GM19468 (cell line): Measurements from ENCODE around the gene TARS2.

Experiments
- ATAC-seq: cut with Tn5 transposase; IDR thresholded peaks from one replicate; pipeline ENCODE4 v1.9.1; 2021; ENCODE audit warnings: mild to moderate bottlenecking, moderate library complexity, moderate number of reproducible peaks; ENCODE audit not compliant: unreplicated experiment; ENCODE audit errors: extremely low read depth

The TARS2 gene

DNA sequence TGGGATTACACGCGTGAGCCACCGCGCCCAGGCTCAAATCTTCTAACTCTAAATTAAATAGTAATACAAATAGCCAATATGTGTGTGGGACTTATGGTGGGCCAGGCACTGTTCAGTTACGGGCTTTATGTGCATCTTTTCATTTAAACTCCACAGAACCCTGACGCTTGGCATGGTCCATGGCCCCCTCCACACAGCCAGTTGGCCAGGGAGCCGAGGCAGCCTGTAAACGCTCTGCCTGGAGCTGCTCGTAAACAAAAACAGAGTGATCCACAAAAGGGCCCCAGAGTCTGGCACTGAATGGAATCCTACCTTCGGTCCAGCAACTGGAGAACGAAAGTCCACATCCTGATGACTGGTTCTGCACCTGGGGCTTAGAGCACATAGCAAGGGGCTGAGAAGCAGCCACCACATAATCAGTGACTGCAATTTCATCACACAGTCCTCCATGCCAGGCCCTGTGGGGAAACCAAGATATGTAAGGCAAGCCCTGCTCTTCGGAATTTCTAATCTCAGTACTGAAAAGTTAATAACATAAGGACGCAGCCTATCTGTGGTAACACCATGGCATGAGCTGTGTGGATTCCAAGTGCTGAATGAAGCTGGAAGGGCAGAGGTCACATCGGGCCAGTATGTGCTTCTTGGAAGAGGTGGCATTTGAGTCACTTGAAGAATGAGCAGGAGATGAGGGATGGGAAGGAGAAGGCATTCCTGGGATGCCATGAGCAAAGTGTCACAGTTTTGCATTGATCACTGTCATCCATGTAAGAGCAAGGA is 48.5 kb downstream of the TARS2 start:
- ATAC-seq, result no peak

DNA sequence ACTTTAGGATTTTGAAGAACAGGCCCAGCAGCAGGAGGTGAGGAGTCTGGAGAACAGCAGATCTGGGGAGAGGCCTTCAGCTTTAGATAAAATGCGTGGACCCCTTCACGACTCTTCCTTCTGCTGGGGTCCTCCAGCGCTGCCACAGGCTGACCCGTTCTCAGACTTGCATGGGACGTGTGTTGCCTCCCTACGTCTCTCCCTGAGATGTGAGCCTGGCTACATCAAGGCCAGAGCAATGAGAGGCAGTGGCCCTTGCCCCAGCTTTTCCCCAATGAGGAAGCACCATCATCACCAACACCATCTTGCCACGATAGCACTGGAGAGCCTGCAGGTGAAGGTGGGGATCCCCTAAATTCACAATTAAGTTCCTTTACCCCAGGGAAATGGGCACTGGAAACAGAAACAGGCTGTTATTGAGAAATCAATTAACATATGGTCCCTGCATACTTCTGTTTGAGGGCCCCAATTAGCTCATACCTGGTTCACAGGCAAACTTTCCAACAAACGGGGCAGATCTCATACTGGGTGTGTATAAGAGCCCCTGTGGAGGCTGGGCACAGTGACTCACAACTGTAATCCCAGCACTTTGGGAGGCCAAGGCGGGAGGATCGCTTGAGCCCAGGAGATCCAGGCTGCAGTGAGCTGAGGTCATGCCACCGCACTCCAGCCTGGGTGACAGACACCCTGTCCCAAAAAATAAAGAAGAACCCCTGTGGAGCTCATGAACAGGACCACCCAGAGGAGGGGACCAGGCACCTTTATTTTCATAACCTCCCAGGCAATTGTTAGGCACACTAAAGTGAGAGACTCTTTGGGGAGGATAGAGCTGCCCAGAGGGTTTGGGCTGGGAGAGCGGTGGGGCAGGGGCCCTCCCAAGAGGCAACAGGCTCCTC is 49.9 kb downstream of the TARS2 start:
- ATAC-seq, result no peak

DNA sequence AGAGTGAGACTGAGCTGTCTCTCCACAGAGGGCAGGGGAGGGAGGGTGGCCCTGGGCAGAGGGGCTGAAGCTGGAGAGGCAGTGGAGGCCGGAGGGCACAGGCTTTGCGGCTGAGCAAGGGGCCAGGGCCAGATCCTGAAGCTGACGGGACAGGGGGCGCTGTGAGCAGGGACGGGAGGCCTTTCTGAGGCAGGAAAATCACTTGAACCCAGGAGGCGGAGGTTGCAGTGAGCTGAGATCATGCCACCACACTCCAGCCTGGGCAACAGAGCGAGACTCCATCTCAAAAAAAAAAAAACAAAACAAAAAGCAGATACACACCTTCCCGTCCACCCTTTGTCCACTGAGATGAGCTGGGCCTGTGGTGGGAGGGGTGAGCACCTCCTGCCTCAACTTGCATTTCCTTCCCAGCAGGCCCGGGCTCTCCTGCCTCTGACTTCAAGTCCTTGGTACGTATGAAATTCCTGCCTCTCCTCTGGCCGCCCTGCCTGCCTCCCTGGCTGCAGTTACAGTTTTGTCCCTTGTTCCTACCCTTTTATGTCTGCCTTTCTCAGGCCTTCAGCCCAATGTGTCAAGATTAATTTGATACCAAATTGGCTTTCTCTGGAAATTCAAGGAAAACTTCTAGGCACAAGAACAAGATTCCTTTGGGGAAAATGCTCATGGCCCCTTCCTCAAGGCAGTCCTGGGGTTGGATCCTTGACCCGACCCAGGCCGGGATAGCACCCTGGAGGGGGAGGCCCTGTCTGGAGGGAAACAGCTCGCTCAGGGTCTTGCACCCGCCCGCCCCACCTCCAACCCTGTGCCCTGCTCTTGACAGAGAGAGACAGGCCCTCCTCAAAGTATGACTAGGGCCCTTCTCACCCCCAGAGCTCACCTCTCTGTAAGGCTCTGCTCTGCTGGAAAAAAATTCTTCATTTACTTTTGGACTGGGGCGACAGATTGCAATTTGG is 50.8 kb downstream of the TARS2 start:
- no peak for ATAC-seq

DNA sequence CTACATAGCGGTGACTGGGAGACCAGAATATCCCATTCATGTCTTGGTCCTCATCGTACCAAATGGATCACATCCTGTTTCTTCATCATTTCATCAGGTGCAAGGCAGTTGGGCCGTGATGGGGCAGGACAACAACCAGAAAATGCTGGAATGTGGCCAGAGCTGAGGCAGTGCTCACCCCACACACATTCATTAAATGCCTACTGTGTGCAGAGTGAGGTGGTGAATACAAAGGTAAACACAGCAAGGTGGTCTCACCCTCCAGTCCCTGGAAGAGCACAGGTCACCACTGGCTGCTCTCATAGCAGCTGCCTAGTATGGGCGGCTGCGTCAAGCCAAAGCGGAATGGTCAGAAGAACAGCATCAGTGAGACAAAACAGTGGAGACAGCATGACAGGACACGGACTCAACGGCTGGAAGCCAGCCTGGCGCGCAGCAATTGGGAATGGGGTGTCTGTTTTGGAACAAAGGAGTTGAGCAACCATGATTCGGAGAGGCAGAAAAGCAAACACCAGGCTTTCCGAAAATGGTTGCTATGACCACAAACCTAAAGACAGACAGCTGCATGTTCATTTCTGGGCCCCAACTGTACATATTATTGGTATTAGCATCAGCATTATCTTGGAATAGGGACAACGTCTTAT is 56.4 kb downstream of the TARS2 start:
- no peak for ATAC-seq

DNA sequence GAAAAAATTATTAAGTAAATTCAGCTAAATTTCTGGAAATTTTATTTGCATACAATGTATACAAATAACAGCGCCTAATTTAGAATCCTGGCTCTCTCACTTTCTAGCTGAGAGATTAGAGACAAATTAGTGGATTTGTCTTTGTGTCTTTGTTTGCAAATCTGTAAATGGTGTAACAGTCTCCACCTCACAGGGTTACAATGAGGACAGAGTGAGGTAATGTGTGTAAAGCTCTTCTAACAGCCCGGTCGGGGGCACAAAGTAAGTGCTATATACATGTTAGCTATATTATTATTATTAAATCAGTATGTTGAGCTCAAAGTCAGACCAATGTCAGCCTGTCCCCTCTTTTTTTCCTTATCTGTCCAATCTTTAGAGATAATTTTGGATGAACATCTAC is 57.0 kb downstream of the TARS2 start:
- ATAC-seq, result no peak

DNA sequence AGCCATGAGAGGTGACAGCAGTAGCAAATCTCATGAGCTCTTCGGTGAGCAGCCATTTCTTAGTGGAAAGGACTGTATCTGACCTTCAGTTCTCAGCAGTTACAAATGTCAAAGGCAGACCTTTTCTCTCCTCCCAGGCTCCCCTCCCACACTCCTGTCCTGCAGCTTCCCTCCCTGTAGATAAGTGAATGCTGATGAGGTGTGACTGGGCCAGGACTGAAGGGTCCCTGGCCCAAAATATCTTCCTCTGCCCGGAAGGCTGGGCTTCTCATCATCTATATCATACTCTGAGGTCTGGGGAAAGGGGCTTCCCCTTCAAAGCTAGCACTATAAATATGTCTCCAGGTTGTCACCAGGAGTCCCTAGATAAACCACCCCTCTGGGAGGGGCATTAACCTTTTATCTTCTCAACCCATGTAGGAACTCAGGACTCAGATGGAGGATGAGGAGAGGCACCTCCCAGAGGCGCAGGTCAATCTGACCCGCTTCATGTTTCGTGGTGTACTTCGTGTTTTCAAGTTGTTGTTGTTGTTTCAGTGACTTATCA is 58.3 kb downstream of the TARS2 start:
- ATAC-seq, result no peak

DNA sequence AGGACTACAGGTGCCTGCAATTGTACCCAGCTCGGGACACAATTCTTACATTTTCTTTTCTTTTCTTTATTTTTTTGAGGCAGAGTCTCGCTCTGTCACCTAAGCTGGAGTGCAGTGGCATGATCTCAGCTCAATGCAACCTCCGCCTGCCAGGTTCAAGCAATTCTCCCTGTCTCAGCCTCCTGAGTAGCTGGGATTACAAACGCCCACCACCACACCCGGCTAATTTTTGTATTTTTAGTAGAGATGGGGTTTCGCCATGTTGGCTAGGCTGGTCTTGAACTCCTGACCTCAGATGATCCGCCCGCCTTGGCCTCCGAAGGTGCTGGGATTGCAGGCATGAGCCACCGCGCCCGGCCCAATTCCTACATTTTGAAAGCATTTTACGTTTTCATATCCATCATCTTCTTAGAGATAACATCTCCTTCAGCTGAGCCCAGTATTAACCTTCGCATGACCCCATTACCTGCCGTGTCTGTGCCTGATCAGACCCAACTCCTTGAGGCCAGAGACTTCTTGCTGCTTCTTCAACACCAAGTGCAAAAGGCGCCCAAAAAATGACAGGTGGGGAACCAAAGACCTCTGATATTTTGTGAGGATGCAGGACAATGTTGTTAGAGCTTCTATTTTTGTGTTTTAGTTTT is 59.2 kb downstream of the TARS2 start:
- ATAC-seq, result no peak

DNA sequence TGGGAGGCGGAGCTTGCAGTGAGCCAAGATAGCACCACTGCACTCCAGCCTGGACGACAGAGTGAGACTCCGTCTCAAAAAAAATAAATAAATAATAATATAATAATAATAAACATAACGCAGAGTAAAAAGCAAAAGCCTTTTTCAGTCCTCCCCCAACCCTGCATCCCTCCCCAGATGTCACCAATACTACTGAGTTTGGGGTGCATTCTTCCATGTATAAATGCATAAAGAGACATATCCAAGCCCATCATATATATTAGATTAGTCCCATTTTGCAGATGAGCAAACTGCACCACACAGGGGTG is 61.1 kb downstream of the TARS2 start:
- no peak for ATAC-seq

DNA sequence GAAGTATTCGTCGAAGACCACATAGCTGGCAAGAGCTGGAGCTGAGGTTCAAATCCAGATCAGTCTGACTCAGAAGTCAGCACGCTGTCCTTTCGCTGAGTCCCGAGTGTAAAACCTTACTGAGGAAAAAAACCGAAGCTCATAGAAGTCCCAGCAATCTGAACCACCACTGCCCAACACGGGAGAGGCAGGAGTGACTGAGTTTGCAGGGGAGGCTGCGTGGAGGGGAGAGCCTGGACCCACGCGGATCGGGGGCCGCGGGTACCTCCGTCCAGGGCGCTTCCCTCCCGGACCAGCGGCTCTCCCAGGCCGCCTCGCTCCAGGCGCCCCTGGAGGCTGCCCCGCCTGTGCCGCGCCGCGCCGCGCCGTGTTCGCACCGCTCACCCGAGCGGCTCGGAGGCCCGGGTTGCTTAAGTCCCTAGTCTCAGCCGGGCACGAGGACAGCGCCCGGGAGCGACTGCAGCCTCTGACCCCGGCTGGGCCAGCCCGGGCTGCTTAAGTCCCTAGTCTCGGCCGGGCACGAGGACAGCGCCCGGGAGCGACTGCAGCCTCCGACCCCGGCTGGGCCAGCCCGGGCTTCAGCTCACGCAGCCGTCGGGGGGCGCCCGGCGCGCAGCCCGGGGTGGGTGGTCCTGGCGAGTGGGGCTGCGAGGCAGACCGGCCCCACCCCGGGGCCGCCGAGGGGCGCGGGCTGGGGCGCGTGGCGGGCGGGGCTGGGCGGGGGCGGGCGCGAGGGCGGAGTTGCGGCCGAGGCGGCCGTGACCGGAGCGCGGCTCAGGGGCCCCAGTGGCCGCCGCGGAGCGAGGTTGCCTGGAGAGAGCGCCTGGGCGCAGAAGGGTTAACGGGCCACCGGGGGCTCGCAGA is 61.6 kb downstream of the TARS2 start, which contains the start of gene ADAMTSL4:
TSS of gene ADAMTSL4 (plus strand) at position 777 of the 864 bp plus-strand sequence. CDS start 2,881 bp downstream, outside the sequence.
- ATAC-seq, result peak; percentile 24

DNA sequence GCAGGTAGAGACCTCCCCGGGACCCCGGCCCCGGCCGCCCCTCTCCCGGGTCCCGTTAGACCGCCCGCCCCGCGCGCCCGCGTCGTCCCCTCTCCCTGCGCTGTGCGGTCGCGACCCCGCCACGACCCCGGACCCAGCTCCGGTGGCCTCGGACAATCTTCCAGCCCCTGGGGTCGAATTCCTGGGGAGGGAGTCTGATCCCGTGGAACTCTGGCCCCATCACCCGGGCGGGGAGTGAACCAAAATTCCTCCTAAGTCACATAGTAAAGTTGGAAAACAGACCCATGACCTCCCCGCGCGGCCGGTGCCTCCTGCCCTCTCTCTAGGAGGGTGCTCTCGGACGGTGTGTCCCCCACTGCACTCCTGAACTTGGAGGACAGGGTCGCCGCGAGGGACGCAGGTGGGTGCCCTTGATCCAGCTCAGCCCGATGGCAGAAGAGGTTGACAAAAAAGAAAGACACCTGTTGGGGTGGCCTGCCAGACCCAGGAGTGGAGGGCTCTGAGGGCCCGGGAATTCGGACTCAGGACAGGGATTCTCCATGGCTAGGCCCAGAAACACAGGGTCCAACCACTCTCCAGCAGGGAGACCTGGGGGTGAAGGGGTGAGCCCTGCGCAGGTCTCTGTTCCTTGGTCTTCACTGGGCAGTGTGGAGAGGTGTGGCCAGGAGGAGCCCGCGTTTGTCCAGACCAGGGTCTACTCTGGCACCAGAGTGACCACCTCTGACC is 62.4 kb downstream of the TARS2 start:
- ATAC-seq, result no peak

DNA sequence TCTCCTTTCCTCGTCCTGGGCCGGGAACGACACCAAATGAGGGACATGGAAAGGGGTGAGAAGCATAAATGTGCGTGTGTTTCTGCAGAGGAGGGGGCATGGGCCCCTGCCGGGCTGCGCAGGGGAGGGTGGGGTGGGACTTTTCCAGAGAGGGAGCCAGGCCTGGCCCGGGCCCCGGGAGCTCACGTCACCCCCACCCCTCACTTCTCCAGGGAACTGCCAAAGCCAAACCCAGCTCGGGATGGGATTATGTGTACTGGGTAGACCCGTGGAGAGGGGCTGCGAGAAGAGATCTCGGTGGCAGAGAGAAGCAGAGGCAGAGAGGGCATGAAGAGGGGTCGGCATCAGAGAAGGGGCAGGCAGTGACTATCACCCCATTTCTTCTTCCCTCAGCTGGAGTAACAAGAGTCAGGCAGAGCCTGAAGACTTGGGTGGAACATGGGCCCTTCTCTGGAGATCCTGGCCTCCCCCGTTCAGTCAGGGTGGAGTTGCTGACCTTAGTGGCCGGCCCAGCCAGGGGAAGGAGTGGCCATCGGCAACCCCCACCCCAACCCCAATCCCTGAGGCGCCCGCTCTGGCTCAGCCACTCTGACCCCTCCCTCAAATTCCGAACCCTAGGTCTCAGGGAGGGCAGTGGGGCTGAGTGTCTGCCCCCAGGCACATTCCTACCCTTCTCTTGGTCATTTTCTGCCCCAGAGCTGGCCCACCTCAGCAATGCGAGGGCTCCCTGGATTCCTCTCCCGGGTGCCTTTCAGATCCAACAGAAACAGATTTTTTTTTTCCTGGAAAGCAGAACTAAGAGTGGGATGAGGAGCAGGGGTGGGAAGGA is 63.2 kb downstream of the TARS2 start:
- ATAC-seq, result no peak

DNA sequence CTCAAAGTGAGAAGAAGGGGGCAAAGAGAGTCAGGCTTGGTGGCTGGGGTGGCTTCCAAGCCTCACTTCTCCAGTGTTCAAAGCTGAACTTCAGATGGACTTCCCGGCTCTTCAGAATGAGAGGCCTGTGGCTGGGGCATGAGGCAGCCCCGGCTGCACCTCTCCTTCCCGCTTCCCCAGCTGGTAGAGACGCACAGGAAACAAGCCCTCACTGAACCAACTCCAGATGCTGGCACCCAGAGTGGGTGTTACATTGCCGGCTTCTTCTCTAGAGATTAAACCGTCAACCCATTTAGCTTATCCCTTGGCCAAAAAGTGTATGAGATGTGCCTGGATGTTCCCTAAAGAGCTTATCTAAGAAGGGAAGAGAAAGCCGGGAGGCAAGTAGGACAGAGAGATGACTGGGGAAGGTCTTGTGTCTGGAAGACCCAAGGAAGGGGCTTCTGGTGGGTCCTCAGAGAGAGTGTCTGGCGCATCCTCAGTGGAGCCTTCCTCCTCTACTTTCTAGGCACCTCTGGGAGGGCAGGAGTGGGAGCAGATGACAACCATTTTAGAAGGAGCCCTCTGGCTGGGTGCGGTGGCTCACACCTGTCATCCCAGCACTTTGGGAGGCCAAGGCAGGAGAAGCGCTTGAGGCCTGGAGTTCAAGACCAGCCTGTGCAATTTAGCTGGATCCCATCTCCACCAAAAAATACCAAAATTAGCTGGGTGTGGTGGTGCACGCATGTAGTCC is 64.0 kb downstream of the TARS2 start:
- no peak for ATAC-seq

DNA sequence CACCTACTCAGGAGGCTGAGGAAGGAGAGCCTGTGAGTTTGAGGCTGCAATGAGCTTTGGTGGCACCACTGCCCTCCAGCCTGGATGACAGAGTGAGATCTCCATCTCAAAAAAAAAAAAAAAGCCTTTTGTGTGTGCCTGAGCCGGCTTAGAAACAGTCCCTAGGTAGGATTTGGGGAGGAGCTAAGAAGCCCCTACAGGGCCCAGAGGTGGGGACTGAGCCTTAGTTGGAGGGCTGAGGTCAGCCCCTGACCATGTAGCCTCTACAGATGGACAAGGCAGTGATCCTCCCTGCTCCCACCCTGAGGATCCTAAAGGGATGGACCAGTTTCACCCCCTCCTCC is 64.5 kb downstream of the TARS2 start:
- no peak for ATAC-seq

DNA sequence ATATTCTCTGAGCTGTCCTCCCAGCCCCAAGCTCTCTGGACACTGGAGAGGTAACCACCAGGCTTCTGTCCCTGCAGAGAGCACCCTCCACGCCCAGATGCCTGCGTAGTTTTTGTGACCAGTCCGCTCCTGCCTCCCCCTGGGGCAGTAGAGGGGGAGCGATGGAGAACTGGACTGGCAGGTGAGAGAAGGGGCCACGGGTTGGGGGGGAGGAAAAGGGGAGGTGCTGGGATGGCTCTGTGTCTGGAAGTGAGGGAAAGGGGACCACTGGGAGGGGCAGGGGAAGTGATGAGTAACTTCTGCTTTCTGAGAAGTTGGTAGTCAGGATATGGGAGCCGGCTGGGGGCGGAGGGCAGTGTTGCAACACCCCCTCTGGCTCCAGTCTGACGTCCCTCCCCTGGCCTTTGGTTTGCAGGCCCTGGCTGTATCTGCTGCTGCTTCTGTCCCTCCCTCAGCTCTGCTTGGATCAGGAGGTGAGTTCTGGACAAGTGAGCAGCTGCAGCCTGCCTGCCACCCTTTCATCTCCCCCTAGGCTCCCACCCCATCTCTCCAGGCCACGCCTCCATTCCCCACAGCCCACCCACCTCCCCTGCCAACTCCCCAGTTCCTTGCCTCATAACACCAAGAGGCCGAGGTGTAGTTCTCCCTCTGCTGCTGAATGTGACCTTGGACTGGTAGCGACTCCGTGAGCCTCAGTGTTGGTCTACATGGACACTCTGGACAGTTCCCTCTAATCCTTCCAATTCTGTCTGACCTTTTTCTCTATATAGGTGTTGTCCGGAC is 65.1 kb downstream of the TARS2 start:
- no peak for ATAC-seq

DNA sequence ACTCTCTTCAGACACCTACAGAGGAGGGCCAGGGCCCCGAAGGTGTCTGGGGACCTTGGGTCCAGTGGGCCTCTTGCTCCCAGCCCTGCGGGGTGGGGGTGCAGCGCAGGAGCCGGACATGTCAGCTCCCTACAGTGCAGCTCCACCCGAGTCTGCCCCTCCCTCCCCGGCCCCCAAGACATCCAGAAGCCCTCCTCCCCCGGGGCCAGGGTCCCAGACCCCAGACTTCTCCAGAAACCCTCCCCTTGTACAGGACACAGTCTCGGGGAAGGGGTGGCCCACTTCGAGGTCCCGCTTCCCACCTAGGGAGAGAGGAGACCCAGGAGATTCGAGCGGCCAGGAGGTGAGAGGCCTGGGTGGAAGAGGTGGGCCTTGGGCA is 65.7 kb downstream of the TARS2 start:
- no peak for ATAC-seq
